HG03521 (cell line): ENCODE data around the gene KLHDC3.
A peak's percentile ranks its signal among the peaks of the same experiment; 100 is the strongest.

ENCODE experiments used
- ATAC-seq: cut with Tn5 transposase; IDR thresholded peaks from one replicate; pipeline ENCODE4 v1.9.1; 2021; ENCODE audit warnings: mild to moderate bottlenecking, moderate library complexity; ENCODE audit not compliant: unreplicated experiment

KLHDC3 gene

GRCh38 chr6:43013843-43014433 is at the start of gene KLHDC3, which contains the start of gene MEA1:
Gene KLHDC3 (plus strand): TSS chr6:43014249. CDS start chr6:43017193, 2,944 bp downstream.
Gene MEA1 (minus strand): TSS chr6:43013946. CDS start chr6:43013813, 133 bp downstream.
- peak; percentile 92 for ATAC-seq

DNA sequence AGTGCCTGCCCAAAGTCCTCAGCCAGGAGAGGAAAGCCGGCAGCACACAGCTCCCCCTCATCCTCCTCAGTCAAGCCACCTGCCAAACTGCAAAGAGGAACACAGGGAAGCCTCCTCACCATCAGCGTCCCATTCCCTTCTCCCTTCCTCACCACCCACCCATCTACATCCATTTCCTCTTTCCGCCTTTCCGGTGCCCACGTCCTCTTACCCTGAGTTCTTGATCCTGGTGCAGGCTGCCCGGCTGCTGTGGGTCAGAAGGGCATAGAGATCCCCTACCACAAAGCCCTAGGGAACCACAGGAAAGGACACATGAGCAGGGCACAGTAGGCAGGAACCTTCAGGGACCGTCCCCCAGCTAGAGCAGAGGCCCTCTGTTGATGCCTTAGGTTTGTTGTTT is 47.5 kb upstream of the KLHDC3 start:
- ATAC-seq, result no peak

DNA sequence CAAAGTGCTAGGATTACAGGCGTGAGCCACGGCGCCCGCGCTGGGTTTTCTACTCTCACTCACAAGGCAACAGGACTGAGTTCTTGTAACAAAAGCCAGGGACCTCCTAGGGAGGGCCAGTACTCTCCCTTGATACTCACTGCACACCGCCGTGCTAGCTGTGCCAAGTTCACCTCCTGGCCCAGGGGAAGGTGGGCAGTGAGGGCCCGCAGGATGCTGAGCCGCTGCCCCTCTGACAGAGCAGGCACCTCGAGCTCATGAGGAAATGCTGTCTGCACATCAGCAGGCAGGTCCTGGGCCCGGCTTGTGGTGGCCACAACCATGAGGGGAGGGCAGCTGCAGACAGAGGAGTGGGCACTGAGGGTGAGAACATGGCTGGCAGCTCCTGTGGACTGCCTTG is 46.8 kb upstream of the KLHDC3 start:
- ATAC-seq, result no peak

DNA sequence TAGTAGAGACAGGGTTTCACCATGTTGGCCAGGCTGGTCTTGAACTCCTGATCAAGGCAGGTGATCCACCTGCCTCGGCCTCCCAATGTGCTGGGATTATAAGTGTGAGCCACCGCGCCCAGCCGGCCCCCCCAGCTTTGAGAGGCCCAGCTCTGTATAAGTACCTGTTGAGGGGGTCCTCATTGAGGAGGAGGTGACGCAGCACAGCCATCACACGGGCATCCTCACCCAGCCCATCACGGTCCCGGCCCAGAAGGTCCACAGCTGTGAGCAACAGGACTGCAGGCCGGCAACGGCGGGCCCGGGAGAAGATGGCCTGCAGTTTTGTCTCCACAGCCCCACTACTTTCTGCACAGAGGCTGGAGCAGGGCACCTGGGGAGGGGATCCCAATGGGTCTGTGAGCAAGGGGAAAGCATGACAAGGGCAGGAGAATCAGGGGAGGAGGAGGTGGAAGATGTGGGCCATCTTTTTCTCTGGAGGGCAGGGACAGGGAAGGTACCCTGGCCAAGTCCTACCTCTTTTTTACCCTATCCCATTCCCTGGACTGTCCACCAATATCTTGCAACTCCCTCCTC is 45.8 kb upstream of the KLHDC3 start:
- no peak for ATAC-seq

DNA sequence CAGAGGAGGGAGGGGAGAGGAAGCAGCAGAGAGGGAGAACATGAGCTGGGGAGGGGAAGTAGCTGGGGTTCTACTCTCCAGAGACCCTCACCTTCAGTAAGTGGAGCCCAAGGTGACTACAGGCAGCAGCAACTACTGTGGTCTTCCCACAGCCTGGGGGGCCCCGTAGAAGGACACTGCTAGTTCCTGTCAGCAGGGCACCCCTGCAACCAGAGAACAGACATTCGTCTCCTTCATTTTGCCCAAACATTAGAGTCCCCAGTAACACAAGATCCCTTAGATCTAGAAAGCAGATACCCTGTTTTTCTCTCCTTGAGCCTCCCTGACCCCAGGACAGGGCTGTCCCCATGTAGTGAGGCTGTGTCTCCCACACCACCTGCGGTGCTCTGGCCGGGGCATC is 45.3 kb upstream of the KLHDC3 start:
- no peak for ATAC-seq

- no peak for ATAC-seq
These were observed 44.6 kb upstream of the KLHDC3 start for GRCh38 chr6:42969431-42969830.

GRCh38 chr6:42969934-42970333 is 44.1 kb upstream of the KLHDC3 start:
- ATAC-seq, result no peak

- no peak for ATAC-seq
These were observed 43.0 kb upstream of the KLHDC3 start for GRCh38 chr6:42970871-42971612.

- ATAC-seq, result no peak
These were observed 42.2 kb upstream of the KLHDC3 start for GRCh38 chr6:42971746-42972327.

DNA sequence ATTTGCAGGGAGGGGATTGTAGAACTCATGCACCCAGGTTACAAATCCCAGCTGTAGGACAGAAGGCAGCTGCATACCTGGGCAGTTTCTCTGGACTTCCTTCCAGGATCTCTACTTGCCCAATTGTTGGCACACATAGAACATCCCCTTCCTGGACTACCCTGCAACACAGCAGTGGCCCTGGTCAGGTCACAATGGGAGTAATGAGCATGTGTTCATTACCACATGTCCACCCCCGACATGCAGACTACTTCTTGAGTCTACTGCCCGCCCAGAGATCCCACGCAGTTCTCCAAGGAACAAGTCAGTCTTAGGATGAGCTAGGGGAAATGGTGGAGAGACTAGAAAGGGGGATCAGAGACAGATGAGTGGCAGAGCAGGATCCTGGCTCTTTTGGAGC is 40.1 kb upstream of the KLHDC3 start:
- no peak for ATAC-seq

DNA sequence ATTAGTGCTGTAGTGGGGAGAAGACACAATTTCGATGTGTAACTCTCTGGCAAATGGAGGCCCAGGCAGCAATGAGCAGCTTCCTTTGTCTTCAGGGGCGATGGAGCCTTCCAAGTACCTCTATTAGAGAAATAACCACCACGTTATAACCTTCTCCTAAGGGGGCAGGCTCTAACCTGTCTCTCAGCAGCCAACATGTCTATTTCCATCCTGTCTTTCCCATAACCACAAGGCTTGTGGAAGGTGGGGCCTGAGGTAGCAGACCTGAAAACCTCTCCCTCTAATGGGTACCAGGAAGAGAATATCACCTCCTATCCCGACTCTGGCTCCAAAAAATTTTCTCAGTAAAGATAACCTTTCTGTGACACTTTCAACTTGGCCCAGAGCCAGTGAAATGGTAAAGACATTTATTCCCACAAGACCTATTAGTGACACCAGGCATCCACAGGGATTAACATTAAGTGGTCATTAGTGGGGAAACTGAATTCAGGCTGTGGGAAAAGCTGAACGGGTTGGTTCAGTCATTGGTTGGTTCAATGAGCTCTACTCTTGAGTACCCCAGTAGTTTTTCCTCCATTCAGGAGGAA is 39.0 kb upstream of the KLHDC3 start:
- no peak for ATAC-seq

DNA sequence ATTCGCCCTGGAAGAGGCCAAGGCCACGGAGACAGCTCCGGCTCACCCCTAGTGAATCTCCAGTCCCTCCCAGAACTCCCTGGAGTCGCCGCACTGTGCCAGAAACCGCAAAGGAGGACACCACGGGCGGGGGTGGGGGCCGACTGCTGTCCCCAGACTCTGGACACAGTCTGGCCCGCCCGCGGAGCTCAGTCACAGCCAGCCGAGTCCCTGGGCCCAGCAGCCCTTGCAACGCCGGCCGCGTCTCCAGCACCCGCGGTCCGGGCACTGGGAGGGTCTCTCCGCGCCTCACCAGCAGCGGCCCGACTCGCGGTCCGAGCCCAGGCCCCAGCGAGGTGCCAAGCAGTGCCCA is 35.6 kb upstream of the KLHDC3 start:
- ATAC-seq, result peak; percentile 28

GRCh38 chr6:42978839-42979522 is 35.1 kb upstream of the KLHDC3 start, which contains the start of gene PEX6:
Gene PEX6 (minus strand): TSS chr6:42979181. CDS start chr6:42979150, 31 bp downstream.
- ATAC-seq, result peak; percentile 75

DNA sequence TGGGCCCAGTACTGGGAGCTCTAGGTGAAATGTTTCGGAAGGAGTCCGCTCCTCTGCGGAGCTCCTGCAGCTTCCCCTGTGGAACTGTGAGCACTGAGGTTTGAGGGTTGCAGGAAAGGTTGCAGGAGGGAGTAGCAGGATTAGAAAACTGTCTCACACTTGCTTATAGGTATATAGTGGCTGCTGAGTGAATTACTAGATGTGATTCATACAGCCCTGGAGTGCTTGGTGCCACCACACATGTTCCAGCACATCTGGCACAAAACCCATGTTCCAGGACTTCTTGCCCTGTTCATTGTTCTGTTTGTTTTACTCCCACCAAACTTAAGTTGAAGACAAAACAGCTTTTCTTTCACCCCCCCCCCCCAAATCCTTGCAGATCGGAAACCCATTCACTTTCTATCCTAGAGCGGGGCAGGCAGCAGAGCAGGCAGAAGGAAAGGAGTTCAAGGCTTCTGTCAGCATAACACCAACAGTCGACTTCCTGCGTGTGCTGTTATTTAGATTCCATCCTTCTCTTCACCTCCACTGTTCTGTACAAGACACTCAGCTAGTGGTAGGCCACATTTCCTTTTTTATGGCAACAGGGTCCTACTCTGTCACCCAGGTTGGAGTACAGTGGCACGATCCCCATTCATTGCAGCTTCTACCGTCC is 34.4 kb upstream of the KLHDC3 start:
- ATAC-seq, result no peak

DNA sequence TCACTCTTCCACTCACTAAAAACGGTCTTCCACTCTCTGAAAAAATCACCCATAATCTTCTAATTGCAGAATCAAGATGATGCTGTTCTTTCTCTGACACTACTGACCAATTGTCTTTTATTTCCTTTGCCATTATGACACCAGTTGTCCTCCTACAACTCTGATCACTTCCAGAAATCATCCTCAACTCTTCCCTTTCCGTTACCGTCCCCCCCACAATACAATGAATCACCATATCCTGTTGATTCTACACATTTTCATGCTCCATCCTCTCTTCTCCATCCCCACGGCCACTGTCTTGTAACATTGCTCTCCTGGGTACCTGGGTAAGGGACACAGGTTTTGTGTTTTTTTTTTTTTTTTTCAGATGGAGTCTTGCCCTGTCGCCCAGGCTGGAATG is 32.2 kb upstream of the KLHDC3 start:
- no peak for ATAC-seq

DNA sequence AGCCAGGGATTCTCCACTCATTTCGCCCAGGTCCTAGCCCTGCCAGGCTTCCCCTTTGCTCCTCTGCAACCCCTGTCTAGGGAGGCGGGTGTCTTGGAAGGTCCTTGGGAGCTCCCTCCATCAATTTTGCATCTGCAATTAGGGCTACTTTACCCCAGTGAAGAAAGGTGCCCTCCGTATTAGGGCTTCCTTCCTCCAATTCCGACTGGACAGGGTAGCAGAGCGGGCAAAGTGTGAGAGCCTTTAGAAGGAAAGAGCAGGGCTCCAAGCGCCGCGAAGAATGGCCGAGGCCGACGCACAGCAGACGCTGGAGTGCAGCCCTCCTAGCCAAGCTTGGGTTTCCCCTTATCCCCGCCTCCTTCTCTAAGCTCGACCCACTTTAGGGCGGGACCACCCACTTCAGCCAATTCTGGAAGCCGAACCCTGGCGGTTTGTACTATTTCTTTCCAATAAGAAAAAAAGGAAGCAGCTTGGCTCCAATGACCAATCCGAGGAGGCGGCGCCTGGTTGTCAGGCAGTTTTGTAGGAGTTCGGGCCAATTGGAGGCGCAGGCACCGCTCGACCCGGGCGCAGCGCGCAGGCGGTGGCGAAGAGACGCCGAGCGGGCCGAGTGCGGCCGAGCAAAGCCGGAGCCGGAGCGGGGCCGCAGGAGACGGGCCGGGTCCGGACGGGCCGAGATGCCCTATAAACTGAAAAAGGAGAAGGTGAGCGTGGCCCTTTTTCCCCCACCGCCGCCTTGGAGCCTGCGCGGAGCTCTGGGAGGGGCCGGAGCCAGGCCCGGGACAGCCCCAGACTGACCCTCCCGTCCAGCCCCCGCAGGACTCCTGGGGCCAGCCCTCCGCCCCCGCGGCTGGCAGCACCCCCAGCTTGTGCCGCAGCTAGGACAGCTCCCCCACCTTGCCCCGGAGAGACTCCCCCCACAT is 29.8 kb upstream of the KLHDC3 start, which contains the start of gene PPP2R5D:
PPP2R5D (plus strand) TSS at position 570 of the 923 bp plus-strand sequence; CDS start at position 678, 108 bp downstream.
- ATAC-seq, result peak; percentile 93

- ATAC-seq, result no peak
These were observed 29.0 kb upstream of the KLHDC3 start for GRCh38 chr6:42984924-42985475.

GRCh38 chr6:42987533-42988451 is 26.3 kb upstream of the KLHDC3 start:
- no peak for ATAC-seq
